ENCODE data around the gene CPNE8.

DNA sequence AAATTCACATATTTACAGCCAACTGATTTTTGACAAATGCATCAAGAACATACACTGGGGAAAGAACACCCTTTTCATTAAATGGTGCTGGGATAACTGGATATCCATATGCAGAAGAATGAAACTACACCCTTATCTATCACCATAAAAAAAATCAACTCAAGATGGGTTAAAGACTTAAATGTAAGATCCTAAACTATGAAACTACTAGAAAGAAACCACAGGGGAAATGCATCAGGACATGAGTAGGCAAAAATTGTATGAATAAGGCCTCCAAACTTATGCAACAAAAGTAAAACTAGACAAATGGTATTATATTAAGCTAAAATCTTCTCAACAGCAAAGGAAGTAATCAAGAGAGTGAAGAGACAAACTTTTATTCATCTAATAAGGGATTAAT lies 242.6 kb downstream of the CPNE8 start:
- TF ChIP-seq EP300 (IDR thresholded peaks at IDR 0.05) (no peak), POLR2A (IDR thresholded peaks at IDR 0.05) (no peak)
- TF ChIP-seq, protein P1, sequence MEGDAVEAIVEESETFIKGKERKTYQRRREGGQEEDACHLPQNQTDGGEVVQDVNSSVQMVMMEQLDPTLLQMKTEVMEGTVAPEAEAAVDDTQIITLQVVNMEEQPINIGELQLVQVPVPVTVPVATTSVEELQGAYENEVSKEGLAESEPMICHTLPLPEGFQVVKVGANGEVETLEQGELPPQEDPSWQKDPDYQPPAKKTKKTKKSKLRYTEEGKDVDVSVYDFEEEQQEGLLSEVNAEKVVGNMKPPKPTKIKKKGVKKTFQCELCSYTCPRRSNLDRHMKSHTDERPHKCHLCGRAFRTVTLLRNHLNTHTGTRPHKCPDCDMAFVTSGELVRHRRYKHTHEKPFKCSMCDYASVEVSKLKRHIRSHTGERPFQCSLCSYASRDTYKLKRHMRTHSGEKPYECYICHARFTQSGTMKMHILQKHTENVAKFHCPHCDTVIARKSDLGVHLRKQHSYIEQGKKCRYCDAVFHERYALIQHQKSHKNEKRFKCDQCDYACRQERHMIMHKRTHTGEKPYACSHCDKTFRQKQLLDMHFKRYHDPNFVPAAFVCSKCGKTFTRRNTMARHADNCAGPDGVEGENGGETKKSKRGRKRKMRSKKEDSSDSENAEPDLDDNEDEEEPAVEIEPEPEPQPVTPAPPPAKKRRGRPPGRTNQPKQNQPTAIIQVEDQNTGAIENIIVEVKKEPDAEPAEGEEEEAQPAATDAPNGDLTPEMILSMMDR (IDR thresholded peaks at IDR 0.05) = no peak

Data from ovary (tissue), 3 donors.